ENCODE measurements around the gene ADD3.
"Not testable (repeated sequence)": the region's sequence is repeated elsewhere in the genome, so short reads cannot be mapped to it uniquely, and the experiment has no call there.

The ADD3 gene

GRCh38 chr10:110032801-110033700, 25.3 kb downstream of the ADD3 start:
- no peak for DNase-seq (ENCODE audit: low read depth)

GRCh38 chr10:110033701-110034235, 26.0 kb downstream of the ADD3 start:
- DNase-seq (ENCODE audit: low read depth): no peak

GRCh38 chr10:110034596-110034995, 26.8 kb downstream of the ADD3 start:
- DNase-seq (ENCODE audit: low read depth): no peak

GRCh38 chr10:110035070-110035921, 27.5 kb downstream of the ADD3 start:
- DNase-seq (ENCODE audit: low read depth): no peak

- DNase-seq (ENCODE audit: low read depth): no peak
Observed at GRCh38 chr10:110036640-110037039, 28.9 kb downstream of the ADD3 start.

GRCh38 chr10:110039254-110039653, 31.5 kb downstream of the ADD3 start:
- DNase-seq (ENCODE audit: low read depth): no peak

GRCh38 chr10:110040108-110040507, 32.3 kb downstream of the ADD3 start:
- no peak for DNase-seq (ENCODE audit: low read depth)

GRCh38 chr10:110040767-110041478, 33.1 kb downstream of the ADD3 start:
- DNase-seq (ENCODE audit: low read depth): no peak

- no peak for DNase-seq (ENCODE audit: low read depth)
Observed at GRCh38 chr10:110041479-110041829, 33.7 kb downstream of the ADD3 start.

- peak; percentile 85 for DNase-seq (ENCODE audit: low read depth)
Observed at GRCh38 chr10:110042181-110042580, 34.4 kb downstream of the ADD3 start.

GRCh38 chr10:110042891-110043290, 35.1 kb downstream of the ADD3 start:
- DNase-seq (ENCODE audit: low read depth): no peak

- no peak for DNase-seq (ENCODE audit: low read depth)
Observed at GRCh38 chr10:110044681-110045080, 36.9 kb downstream of the ADD3 start.

- DNase-seq (ENCODE audit: low read depth): no peak
Observed at GRCh38 chr10:110045772-110046171, 38.0 kb downstream of the ADD3 start.

- DNase-seq (ENCODE audit: low read depth): not testable (repeated sequence)
Observed at GRCh38 chr10:110048145-110048544, 40.4 kb downstream of the ADD3 start.

- no peak for DNase-seq (ENCODE audit: low read depth)
Observed at GRCh38 chr10:110048781-110049180, 41.0 kb downstream of the ADD3 start.

GRCh38 chr10:110049889-110050591, 42.3 kb downstream of the ADD3 start:
- not testable (repeated sequence) for DNase-seq (ENCODE audit: low read depth)

- no peak for DNase-seq (ENCODE audit: low read depth)
Observed at GRCh38 chr10:110051487-110051886, 43.7 kb downstream of the ADD3 start.

- DNase-seq (ENCODE audit: low read depth): no peak
Observed at GRCh38 chr10:110052916-110053315, 45.1 kb downstream of the ADD3 start.

- peak; percentile 64 for DNase-seq (ENCODE audit: low read depth)
Observed at GRCh38 chr10:110056822-110057221, 49.0 kb downstream of the ADD3 start.

GRCh38 chr10:110057456-110057855, 49.7 kb downstream of the ADD3 start:
- DNase-seq (ENCODE audit: low read depth): no peak

- no peak for DNase-seq (ENCODE audit: low read depth)
Observed at GRCh38 chr10:110058212-110058611, 50.4 kb downstream of the ADD3 start.
